HEK293 (cell line): ENCODE data around the gene ANKRD22.

Experiments
- CTCF ChIA-PET: fragments of 350-600 bp; formaldehyde crosslinking; extraction: SDS; loops from one replicate; lab custom pipeline; 2021; ENCODE audit warnings: antibody characterized with exemption; lab: Yijun Ruan, JAX
- POLR2A ChIA-PET: fragments of 300-600 bp; formaldehyde crosslinking; extraction: SDS; loops from one replicate; lab custom pipeline; 2020; ENCODE audit warnings: antibody characterized with exemption, inconsistent platforms; lab: Yijun Ruan, JAX
- H3K27ac ChIP-seq: fragments of 200-500 bp; sonication (Bioruptor generic); 2 replicates; pipeline ENCODE4 v1.5.1; 2014; ENCODE audit warnings: low read depth, low read length, control low read depth, inconsistent platforms; ENCODE audit errors: extremely low read depth
- H3K36me3 ChIP-seq, 2 experiments: fragments of 200-500 bp in 1 of 2; sonication (Bioruptor generic) in 1 of 2; 1 replicate in 1 of 2; 2 replicates in 1 of 2; pipeline ENCODE4 v1.5.1; 2014 to 2017; ENCODE audit warnings: inconsistent platforms in 2 of 2, low read length in 2 of 2; ENCODE audit not compliant: control insufficient read depth in 2 of 2, insufficient read depth in 1 of 2
- H3K4me1 ChIP-seq: fragments of 200-500 bp; sonication (Bioruptor generic); 2 replicates; pipeline ENCODE4 v1.5.1; 2014; ENCODE audit warnings: mild to moderate bottlenecking, low read length, inconsistent platforms; ENCODE audit not compliant: control insufficient read depth, insufficient read depth
- H3K4me3 ChIP-seq: 2 replicates; pipeline ENCODE4 v1.5.1; 2011; ENCODE audit warnings: low read depth, mild to moderate bottlenecking, control low read depth, low read length, moderate library complexity
- H3K9me3 ChIP-seq: fragments of 200-500 bp; sonication (Bioruptor generic); 2 replicates; pipeline ENCODE4 v1.5.1; 2014; ENCODE audit warnings: low read depth, low read length, inconsistent platforms; ENCODE audit not compliant: control insufficient read depth, insufficient read depth
- BCL11A ChIP-seq: fragments of 450-650 bp; formaldehyde crosslinking; IDR thresholded peaks from 2 replicates; pipeline ENCODE4 v1.5.1; 2016; ENCODE audit warnings: low read depth, missing biosample characterization, missing genetic modification characterization
- FEZF1 ChIP-seq: fragments of 450-650 bp; formaldehyde crosslinking; IDR thresholded peaks from 2 replicates; pipeline ENCODE4 v1.5.1; 2016; ENCODE audit warnings: missing biosample characterization, missing genetic modification characterization
- IKZF3 ChIP-seq: fragments of 450-650 bp; IDR thresholded peaks from 2 replicates; pipeline ENCODE4 v1.5.0; 2018; ENCODE audit warnings: missing biosample characterization, mild to moderate bottlenecking, missing genetic modification characterization, moderate library complexity
- MEIS1 ChIP-seq: sonication (generic); formaldehyde crosslinking; IDR thresholded peaks from 2 replicates; pipeline ENCODE4 v1.8.1; 2022; ENCODE audit warnings: missing genetic modification reagents, mild to moderate bottlenecking, borderline replicate concordance
- SCRT2 ChIP-seq: fragments of 450-650 bp; formaldehyde crosslinking; IDR thresholded peaks from 2 replicates; pipeline ENCODE4 v1.5.1; 2016; ENCODE audit warnings: missing biosample characterization, missing genetic modification characterization
- TCF7L2 ChIP-seq: IDR thresholded peaks from 2 replicates; pipeline ENCODE4 v1.6.1; 2011; ENCODE audit warnings: low read depth, mild to moderate bottlenecking, inconsistent platforms, low read length, moderate library complexity, borderline replicate concordance
- WT1 ChIP-seq: fragments of 450-650 bp; formaldehyde crosslinking; IDR thresholded peaks from 2 replicates; pipeline ENCODE4 v1.5.1; 2016; ENCODE audit warnings: missing biosample characterization, missing genetic modification characterization
- ZBTB1 ChIP-seq: fragments of 450-650 bp; formaldehyde crosslinking; IDR thresholded peaks from 2 replicates; pipeline ENCODE4 v1.5.1; 2016; ENCODE audit warnings: missing biosample characterization, missing genetic modification characterization
- ZBTB17 ChIP-seq: fragments of 450-650 bp; formaldehyde crosslinking; IDR thresholded peaks from 2 replicates; pipeline ENCODE4 v1.5.1; 2016; ENCODE audit warnings: missing biosample characterization, missing genetic modification characterization
- ZNF132 ChIP-seq: fragments of 450-650 bp; formaldehyde crosslinking; IDR thresholded peaks from 2 replicates; pipeline ENCODE4 v1.5.1; 2017; ENCODE audit warnings: missing biosample characterization, missing genetic modification characterization, borderline replicate concordance
- ZNF138 ChIP-seq: fragments of 450-650 bp; formaldehyde crosslinking; IDR thresholded peaks from 2 replicates; pipeline ENCODE4 v1.5.1; 2016; ENCODE audit warnings: missing biosample characterization, missing genetic modification characterization, borderline replicate concordance
- ZNF2 ChIP-seq: fragments of 450-650 bp; formaldehyde crosslinking; IDR thresholded peaks from 2 replicates; pipeline ENCODE4 v1.5.1; 2016; ENCODE audit warnings: missing biosample characterization, missing genetic modification characterization
- ZNF223 ChIP-seq: fragments of 450-650 bp; formaldehyde crosslinking; IDR thresholded peaks from 2 replicates; pipeline ENCODE4 v1.5.1; 2016; ENCODE audit warnings: missing biosample characterization, missing genetic modification characterization
- ZNF239 ChIP-seq: fragments of 450-650 bp; formaldehyde crosslinking; IDR thresholded peaks from 2 replicates; pipeline ENCODE4 v1.5.1; 2016; ENCODE audit warnings: missing biosample characterization, missing genetic modification characterization
- ZNF266 ChIP-seq: fragments of 450-650 bp; formaldehyde crosslinking; IDR thresholded peaks from 2 replicates; pipeline ENCODE4 v1.5.1; 2016; ENCODE audit warnings: missing biosample characterization, missing genetic modification characterization, low read depth
- ZNF416 ChIP-seq: fragments of 450-650 bp; formaldehyde crosslinking; IDR thresholded peaks from 2 replicates; pipeline ENCODE4 v1.5.1; 2016; ENCODE audit warnings: missing biosample characterization, missing genetic modification characterization
- ZNF610 ChIP-seq: fragments of 450-650 bp; formaldehyde crosslinking; IDR thresholded peaks from 2 replicates; pipeline ENCODE4 v1.5.1; 2016; ENCODE audit warnings: missing biosample characterization, missing genetic modification characterization, borderline replicate concordance
- ZNF660 ChIP-seq: fragments of 450-650 bp; IDR thresholded peaks from 2 replicates; pipeline ENCODE4 v1.5.1; 2018; ENCODE audit warnings: missing biosample characterization, mild to moderate bottlenecking, missing genetic modification characterization
- ZSCAN23 ChIP-seq: fragments of 450-650 bp; formaldehyde crosslinking; IDR thresholded peaks from 2 replicates; pipeline ENCODE4 v1.5.1; 2016; ENCODE audit warnings: missing biosample characterization, missing genetic modification characterization
- TF ChIP-seq, protein P1 (sequence below): fragments of 450-650 bp; formaldehyde crosslinking; IDR thresholded peaks from 2 replicates; pipeline ENCODE4 v1.5.1; 2017; ENCODE audit warnings: missing biosample characterization, mild to moderate bottlenecking, missing genetic modification characterization, moderate library complexity
- TF ChIP-seq, protein P2 (sequence below): fragments of 450-650 bp; formaldehyde crosslinking; IDR thresholded peaks from 2 replicates; pipeline ENCODE4 v1.5.1; 2016; ENCODE audit warnings: missing biosample characterization, missing genetic modification characterization

The ANKRD22 gene

GRCh38 chr10:88849234-88849633 lies 2.4 kb downstream of the ANKRD22 start:
- CTCF ChIA-PET: interaction anchor here (1.4 to 2.3 kb wide), 2 partner anchors 14 to 365 kb away, joined by 3 to 14 read pairs; no protein-coding TSS in a partner anchor
- no peak overlapping the region for H3K27ac ChIP-seq
- POLR2A ChIA-PET: no interaction called here
- TF ChIP-seq SCRT2 (tag by site-specific recombination): 0 out of 2 replicates have a peak, but pooled peaks have one; percentile 5
- TF ChIP-seq TCF7L2: no peak
- TF ChIP-seq ZNF132 (tag by site-specific recombination): no peak
- no peak for TF ChIP-seq ZNF610 (tag by site-specific recombination)
- TF ChIP-seq WT1 (tag by site-specific recombination): no peak
- TF ChIP-seq ZNF416 (tag by site-specific recombination): no peak
- no peak for TF ChIP-seq BCL11A (tag by site-specific recombination)
- no peaks in the 10 kb centered on the region for H3K9me3 ChIP-seq
- H3K4me1 ChIP-seq: 0 out of 2 replicates have a peak, but pooled peaks cover under 1% of the 10 kb centered on the region
- no peak overlapping the region for H3K4me3 ChIP-seq
- H3K36me3 ChIP-seq: no peaks in the 10 kb centered on the region

GRCh38 chr10:88848499-88848898 lies 3.1 kb downstream of the ANKRD22 start:
- Histone ChIP-seq H3K4me1 (no peaks in the 10 kb centered on the region), H3K4me3 (no peak overlapping the region), H3K27ac (no peak overlapping the region), H3K36me3 (no peaks in the 10 kb centered on the region), H3K9me3 (no peaks in the 10 kb centered on the region)
- CTCF ChIA-PET: interaction anchor here (0.6 to 2.3 kb wide), 6 partner anchors 13 to 365 kb away, joined by 3 to 14 read pairs (median 4); no protein-coding TSS in a partner anchor
- POLR2A ChIA-PET: no interaction called here
- no peak for TF ChIP-seq IKZF3 (tag by site-specific recombination)
- TF ChIP-seq ZNF660 (tag by site-specific recombination): 0 out of 2 replicates have a peak, but pooled peaks have one; percentile 20

DNA sequence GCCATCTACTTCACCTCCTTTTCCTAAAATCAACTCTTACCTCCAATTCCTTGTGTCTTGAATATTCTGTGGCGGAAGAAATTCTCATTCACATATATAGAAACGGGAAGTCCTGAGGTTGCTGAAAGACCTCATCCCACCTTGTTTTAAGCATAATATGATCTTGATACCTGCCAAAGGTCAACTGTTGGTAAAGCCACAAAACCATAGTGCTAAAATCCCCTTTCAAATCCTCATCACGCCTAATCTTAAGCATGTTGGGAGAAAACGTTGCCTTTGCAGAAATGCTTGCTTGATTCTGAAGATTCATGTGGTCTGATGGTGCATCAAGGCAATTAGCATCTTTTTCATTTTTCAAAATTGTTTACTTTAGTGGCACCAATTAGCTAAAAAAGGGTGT lies 8.5 kb downstream of the ANKRD22 start:
- POLR2A ChIA-PET: no interaction called here
- Histone ChIP-seq H3K4me3 (no peak overlapping the region), H3K9me3 (no peaks in the 10 kb centered on the region), H3K36me3 (no peaks in the 10 kb centered on the region)
- TF ChIP-seq ZBTB1 (tag by site-specific recombination) (no peak), FEZF1 (no peak), ZBTB17 (tag by site-specific recombination) (no peak), MEIS1 (CRISPR knock-in tag) (no peak)
- TF ChIP-seq, protein P1, sequence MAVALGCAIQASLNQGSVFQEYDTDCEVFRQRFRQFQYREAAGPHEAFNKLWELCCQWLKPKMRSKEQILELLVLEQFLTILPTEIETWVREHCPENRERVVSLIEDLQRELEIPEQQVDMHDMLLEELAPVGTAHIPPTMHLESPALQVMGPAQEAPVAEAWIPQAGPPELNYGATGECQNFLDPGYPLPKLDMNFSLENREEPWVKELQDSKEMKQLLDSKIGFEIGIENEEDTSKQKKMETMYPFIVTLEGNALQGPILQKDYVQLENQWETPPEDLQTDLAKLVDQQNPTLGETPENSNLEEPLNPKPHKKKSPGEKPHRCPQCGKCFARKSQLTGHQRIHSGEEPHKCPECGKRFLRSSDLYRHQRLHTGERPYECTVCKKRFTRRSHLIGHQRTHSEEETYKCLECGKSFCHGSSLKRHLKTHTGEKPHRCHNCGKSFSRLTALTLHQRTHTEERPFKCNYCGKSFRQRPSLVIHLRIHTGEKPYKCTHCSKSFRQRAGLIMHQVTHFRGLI (tag by site-specific recombination): no peak
- TF ChIP-seq, all 188 proteins: peak for 0
- Histone ChIP-seq H3K4me1 (no peaks in the 10 kb centered on the region), H3K27ac (no peak overlapping the region)
- CTCF ChIA-PET: interaction anchor here (0.7 to 13.0 kb wide), 3 partner anchors 8 to 89 kb away, joined by 3 to 456 read pairs (median 46); no protein-coding TSS in a partner anchor

GRCh38 chr10:88841316-88842111 lies 10.1 kb downstream of the ANKRD22 start:
- CTCF ChIA-PET: interaction anchor here (0.7 to 13.0 kb wide), 3 partner anchors 82 to 187 kb away, joined by 3 to 456 read pairs (median 4); no protein-coding TSS in a partner anchor
- H3K9me3 ChIP-seq: no peaks in the 10 kb centered on the region
- H3K4me3 ChIP-seq: no peak overlapping the region
- no peak for TF ChIP-seq ZNF2
- TF ChIP-seq ZNF266 (tag by site-specific recombination): no peak
- no peak for TF ChIP-seq ZNF239 (tag by site-specific recombination)
- no peak for TF ChIP-seq ZNF223 (tag by site-specific recombination)
- TF ChIP-seq ZSCAN23 (tag by site-specific recombination): no peak
- no peak for TF ChIP-seq ZNF138 (tag by site-specific recombination)
- TF ChIP-seq, protein P2, sequence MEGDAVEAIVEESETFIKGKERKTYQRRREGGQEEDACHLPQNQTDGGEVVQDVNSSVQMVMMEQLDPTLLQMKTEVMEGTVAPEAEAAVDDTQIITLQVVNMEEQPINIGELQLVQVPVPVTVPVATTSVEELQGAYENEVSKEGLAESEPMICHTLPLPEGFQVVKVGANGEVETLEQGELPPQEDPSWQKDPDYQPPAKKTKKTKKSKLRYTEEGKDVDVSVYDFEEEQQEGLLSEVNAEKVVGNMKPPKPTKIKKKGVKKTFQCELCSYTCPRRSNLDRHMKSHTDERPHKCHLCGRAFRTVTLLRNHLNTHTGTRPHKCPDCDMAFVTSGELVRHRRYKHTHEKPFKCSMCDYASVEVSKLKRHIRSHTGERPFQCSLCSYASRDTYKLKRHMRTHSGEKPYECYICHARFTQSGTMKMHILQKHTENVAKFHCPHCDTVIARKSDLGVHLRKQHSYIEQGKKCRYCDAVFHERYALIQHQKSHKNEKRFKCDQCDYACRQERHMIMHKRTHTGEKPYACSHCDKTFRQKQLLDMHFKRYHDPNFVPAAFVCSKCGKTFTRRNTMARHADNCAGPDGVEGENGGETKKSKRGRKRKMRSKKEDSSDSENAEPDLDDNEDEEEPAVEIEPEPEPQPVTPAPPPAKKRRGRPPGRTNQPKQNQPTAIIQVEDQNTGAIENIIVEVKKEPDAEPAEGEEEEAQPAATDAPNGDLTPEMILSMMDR (tag by site-specific recombination): no peak
- TF ChIP-seq, all 188 proteins: peak for 0
- H3K27ac ChIP-seq: no peak overlapping the region
- H3K4me1 ChIP-seq: no peaks in the 10 kb centered on the region
- H3K36me3 ChIP-seq: no peaks in the 10 kb centered on the region
- POLR2A ChIA-PET: no interaction called here
